ENCODE results near the gene SH3RF3.

SH3RF3 gene

DNA sequence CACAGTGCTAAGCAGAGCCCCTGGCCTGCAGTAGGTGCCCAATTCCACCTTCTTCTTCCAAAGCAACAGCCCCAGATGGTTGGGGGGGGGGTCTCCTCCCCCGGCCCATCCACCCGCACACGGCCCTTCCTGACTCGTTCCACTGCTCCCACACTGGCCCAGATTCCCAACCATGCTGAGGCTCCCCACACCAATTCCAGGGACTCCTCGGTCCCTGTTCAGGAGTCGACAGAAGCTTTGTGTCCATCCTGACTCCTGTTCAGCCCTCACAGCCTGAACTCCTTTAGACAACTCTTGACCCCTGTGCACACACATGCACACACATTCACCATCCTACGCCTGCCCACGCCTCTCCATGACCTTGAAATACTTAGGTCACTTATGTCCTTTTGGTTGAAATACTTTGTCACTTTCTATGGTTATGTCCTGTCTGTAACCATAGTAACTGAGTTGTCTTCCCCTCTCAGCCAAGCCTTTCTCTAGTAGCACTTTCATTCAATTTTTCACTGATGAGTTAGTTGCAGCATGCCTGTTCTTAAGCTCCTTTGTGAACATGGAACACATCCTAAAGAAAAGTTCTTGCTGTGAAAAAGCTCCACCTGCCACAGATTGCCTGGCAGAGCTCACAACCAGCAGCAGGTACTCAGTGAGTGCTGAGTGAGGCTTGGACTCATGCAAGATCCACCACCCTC lies 258.9 kb downstream of the SH3RF3 start:
- H3K4me3 ChIP-seq (ENCODE audit: low read length): no peak overlapping the region
- no peak for TF ChIP-seq CTCF (IDR thresholded peaks at IDR 0.05; ENCODE audit: insufficient read depth, low read depth, low read length, missing control alignments)
- DNase-seq (ENCODE audit: low read depth): no peak

GRCh38 chr2:109391243-109391642 lies 262.2 kb downstream of the SH3RF3 start:
- H3K4me3 ChIP-seq (ENCODE audit: low read length): no peak overlapping the region
- TF ChIP-seq CTCF (IDR thresholded peaks at IDR 0.05; ENCODE audit: insufficient read depth, low read depth, low read length, missing control alignments): no peak
- DNase-seq (ENCODE audit: low read depth): no peak

DNA sequence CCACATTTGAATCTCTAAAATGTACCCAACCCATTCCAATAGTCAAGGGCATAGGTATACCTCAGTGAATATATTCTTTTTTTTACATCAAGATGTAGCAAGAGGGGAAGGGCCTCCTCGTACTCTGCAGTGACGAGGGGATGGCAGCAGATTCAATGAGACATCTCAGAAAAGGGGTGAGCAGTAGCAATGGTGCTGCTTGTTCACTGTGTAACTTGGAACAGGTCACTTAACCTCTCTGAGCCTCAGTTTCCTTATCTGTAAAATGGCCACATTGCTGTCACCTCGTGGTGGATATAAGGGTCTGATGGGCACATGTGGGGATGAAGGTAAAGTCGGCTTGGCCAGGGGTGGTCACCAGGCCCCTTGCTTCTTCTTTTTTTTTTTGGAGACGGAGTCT lies 263.1 kb downstream of the SH3RF3 start:
- no peak overlapping the region for H3K4me3 ChIP-seq (ENCODE audit: low read length)
- DNase-seq (ENCODE audit: low read depth): no peak
- TF ChIP-seq CTCF (IDR thresholded peaks at IDR 0.05; ENCODE audit: insufficient read depth, low read depth, low read length, missing control alignments): no peak

- no peak for DNase-seq (ENCODE audit: low read depth)
- no peak overlapping the region for H3K4me3 ChIP-seq (ENCODE audit: low read length)
- TF ChIP-seq CTCF (IDR thresholded peaks at IDR 0.05; ENCODE audit: insufficient read depth, low read depth, low read length, missing control alignments): no peak
Observed at GRCh38 chr2:109392816-109393661, 264.0 kb downstream of the SH3RF3 start.

DNA sequence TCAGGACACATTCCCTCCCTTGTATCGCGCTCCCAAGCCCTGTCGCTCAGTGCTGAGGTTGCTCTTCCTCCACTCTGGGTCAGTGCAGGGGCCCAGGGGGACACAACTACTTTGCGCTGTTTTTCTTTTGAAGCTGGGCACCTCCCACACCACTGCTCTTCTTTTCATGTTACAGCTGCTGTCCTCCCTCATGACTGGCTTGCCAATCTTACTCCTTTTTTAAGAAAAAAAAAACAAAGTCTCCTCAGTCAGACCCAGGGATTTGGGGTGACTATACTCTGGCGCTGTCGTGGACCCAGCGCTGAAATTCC lies 264.6 kb downstream of the SH3RF3 start:
- no peak overlapping the region for H3K4me3 ChIP-seq (ENCODE audit: low read length)
- no peak for DNase-seq (ENCODE audit: low read depth)
- no peak for TF ChIP-seq CTCF (IDR thresholded peaks at IDR 0.05; ENCODE audit: insufficient read depth, low read depth, low read length, missing control alignments)

GRCh38 chr2:109395494-109396201 lies 266.6 kb downstream of the SH3RF3 start:
- H3K4me3 ChIP-seq (ENCODE audit: low read length): no peak overlapping the region
- DNase-seq (ENCODE audit: low read depth): no peak
- no peak for TF ChIP-seq CTCF (IDR thresholded peaks at IDR 0.05; ENCODE audit: insufficient read depth, low read depth, low read length, missing control alignments)
